ENCODE data around the gene SLC4A11. TPM values are rescaled to one million over a fixed set of nuclear protein-coding genes. Genes with fewer than 3 reads are reported as not detected.

The SLC4A11 gene
- total RNA-seq, 2 donors from 2014 or later, result 0.26 to 2.0 TPM

GRCh38 chr20:3255728-3256127 lies 16.7 kb upstream of the SLC4A11 start:
- no peak overlapping the region for H3K27ac Mint-ChIP-seq
- H3K36me3 Mint-ChIP-seq (ENCODE audit: low read depth), result peaks cover 63% of the 10 kb centered on the region
- H3K9me3 Mint-ChIP-seq, result no peaks in the 10 kb centered on the region
- ATAC-seq (replicated peaks), result no peak
- H3K27me3 Mint-ChIP-seq, result no peaks in the 10 kb centered on the region
- no peaks in the 10 kb centered on the region for H3K4me1 Mint-ChIP-seq
- no peak overlapping the region for H3K4me3 Mint-ChIP-seq

- no peaks in the 10 kb centered on the region for H3K9me3 Mint-ChIP-seq
- H3K27ac Mint-ChIP-seq, result no peak overlapping the region
- no peaks in the 10 kb centered on the region for H3K4me1 Mint-ChIP-seq
- peak; percentile 83 for ATAC-seq (replicated peaks)
- peaks cover 12% of the 10 kb centered on the region for H3K27me3 Mint-ChIP-seq
- H3K4me3 Mint-ChIP-seq, result no peak overlapping the region
- H3K36me3 Mint-ChIP-seq (ENCODE audit: low read depth), result peaks cover 42% of the 10 kb centered on the region
These were observed 12.8 kb upstream of the SLC4A11 start for GRCh38 chr20:3251806-3252205.

GRCh38 chr20:3250091-3250504 lies 11.1 kb upstream of the SLC4A11 start:
- Mint-ChIP-seq H3K4me3 (no peak overlapping the region), H3K27ac (no peak overlapping the region), H3K4me1 (no peaks in the 10 kb centered on the region), H3K36me3 (ENCODE audit: low read depth) (peaks cover 27% of the 10 kb centered on the region), H3K27me3 (peaks cover 12% of the 10 kb centered on the region), H3K9me3 (no peaks in the 10 kb centered on the region)
- ATAC-seq (replicated peaks), result no peak

DNA sequence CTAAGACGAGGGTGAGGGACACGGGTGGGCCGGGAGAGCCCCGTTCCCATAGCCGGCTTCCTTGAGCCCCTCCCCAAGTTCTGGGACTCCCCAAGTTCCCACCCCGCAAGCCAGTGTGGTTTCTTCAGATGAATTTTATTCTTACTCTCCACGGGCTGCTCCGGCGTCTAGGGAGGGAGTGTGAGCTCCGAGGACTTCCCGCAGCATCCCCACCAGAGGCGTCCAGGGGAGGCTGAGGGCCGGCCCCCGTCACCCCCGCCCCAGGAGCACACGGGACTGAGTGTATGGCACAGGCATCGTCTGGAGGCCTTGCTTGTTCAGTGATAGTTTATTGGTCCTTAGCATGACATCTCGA lies 10.0 kb upstream of the SLC4A11 start:
- H3K4me3 Mint-ChIP-seq, result peak overlapping the region; percentile 23

GRCh38 chr20:3248167-3248992 lies 9.4 kb upstream of the SLC4A11 start:
- peaks cover 14% of the 10 kb centered on the region for H3K36me3 Mint-ChIP-seq (ENCODE audit: low read depth)
- no peaks in the 10 kb centered on the region for H3K9me3 Mint-ChIP-seq
- H3K4me3 Mint-ChIP-seq, result peak overlapping the region; percentile 23
- H3K4me1 Mint-ChIP-seq, result no peaks in the 10 kb centered on the region
- peak; percentile 35 for ATAC-seq (replicated peaks)
- peaks cover 12% of the 10 kb centered on the region for H3K27me3 Mint-ChIP-seq
- no peak overlapping the region for H3K27ac Mint-ChIP-seq

More for the DNA sequence above, 10.0 kb upstream of the SLC4A11 start:
- H3K27me3 Mint-ChIP-seq, result peaks cover 12% of the 10 kb centered on the region
- no peaks in the 10 kb centered on the region for H3K4me1 Mint-ChIP-seq
- H3K36me3 Mint-ChIP-seq (ENCODE audit: low read depth), result peaks cover 18% of the 10 kb centered on the region
- H3K9me3 Mint-ChIP-seq, result no peaks in the 10 kb centered on the region
- ATAC-seq (replicated peaks), result no peak
- H3K27ac Mint-ChIP-seq, result no peak overlapping the region

DNA sequence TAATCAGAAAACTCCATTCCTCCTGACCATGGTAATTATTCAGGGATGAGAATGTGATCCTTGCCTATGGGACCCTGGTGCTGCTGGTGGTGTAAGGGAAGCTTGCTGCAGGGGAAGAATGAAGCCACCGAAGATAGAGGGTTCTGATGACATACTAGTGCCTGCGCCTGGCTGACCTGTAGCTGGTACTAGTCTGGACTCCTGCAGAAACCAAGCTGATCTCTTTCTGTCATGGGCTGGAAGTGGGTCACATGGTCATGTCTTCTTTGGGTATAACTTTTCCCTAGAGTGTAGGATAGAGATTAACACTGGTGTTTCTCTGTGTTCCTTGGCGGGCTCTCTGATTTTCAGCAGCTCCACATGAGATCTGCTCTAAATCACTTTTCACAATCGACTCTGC lies 8.6 kb upstream of the SLC4A11 start:
- no peak overlapping the region for H3K27ac Mint-ChIP-seq
- no peaks in the 10 kb centered on the region for H3K4me1 Mint-ChIP-seq
- no peaks in the 10 kb centered on the region for H3K9me3 Mint-ChIP-seq
- no peak overlapping the region for H3K4me3 Mint-ChIP-seq
- peaks cover 8% of the 10 kb centered on the region for H3K36me3 Mint-ChIP-seq (ENCODE audit: low read depth)
- H3K27me3 Mint-ChIP-seq, result peaks cover 12% of the 10 kb centered on the region
- no peak for ATAC-seq (replicated peaks)

DNA sequence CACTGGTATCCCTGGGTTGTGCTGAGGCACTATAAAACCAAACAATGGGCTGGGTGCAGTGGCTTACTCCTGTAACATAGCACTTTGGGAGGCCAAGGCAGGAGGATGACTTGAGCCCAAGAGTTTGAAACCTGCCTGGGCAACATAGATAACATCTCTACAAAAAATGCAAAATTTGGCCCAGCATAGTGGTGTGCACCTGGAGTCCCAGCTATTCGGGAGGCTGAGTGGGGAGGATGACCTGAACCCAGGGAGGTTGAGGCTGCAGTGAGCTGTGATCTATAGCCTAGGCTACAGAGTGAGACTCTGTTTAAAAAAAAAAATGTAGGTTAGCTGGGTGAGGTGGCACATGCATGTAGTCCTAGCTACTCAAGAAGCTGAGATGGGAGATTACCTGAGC lies 7.7 kb upstream of the SLC4A11 start:
- ATAC-seq (replicated peaks), result no peak
- Mint-ChIP-seq H3K27me3 (peaks cover 16% of the 10 kb centered on the region), H3K36me3 (ENCODE audit: low read depth) (no peaks in the 10 kb centered on the region), H3K9me3 (no peaks in the 10 kb centered on the region), H3K4me1 (no peaks in the 10 kb centered on the region), H3K4me3 (no peak overlapping the region), H3K27ac (no peak overlapping the region)

DNA sequence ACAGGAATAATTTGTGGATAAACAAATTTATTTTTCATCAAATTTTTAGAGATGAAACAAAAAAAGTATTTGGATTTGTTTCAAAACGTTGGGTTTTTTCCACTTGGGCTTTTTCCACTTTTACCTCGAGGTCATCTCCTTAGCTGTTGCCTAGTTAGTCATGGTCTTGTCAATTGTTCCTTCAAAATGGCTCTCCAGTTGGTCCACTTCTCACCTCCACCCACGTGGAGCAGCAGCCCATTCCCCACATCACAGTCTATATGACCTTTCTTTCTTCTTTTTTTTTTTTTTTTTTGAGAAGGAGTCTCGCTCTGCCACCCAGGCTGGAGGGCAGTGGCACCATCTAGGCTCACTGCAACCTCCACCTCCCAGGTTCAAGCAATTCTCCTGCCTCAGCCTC lies 6.7 kb upstream of the SLC4A11 start:
- no peaks in the 10 kb centered on the region for H3K4me1 Mint-ChIP-seq
- no peak for ATAC-seq (replicated peaks)
- peaks cover 20% of the 10 kb centered on the region for H3K27me3 Mint-ChIP-seq
- no peak overlapping the region for H3K4me3 Mint-ChIP-seq
- H3K36me3 Mint-ChIP-seq (ENCODE audit: low read depth), result no peaks in the 10 kb centered on the region
- no peaks in the 10 kb centered on the region for H3K9me3 Mint-ChIP-seq
- no peak overlapping the region for H3K27ac Mint-ChIP-seq

DNA sequence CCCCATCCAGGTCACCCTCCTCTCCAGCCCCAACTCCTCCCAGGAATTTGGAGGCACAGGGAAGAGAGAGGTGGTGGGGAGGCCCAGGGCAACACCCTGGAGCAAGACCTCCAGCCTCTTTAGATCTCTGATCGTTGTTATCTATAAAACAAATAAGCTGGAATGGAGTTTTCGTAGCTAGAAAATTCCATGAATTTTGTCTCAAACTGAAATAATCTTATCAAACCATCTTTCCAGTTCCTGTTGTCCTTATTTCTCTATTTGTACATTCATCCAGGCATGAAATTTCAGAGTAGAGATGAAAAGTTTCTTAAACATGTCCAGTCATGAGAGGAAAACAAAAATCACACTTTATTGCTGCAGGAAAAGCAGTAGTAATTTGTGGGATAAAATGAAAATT lies 6.2 kb upstream of the SLC4A11 start:
- Mint-ChIP-seq H3K27ac (no peak overlapping the region), H3K36me3 (ENCODE audit: low read depth) (no peaks in the 10 kb centered on the region), H3K9me3 (no peaks in the 10 kb centered on the region), H3K4me3 (no peak overlapping the region), H3K27me3 (peaks cover 17% of the 10 kb centered on the region), H3K4me1 (no peaks in the 10 kb centered on the region)
- no peak for ATAC-seq (replicated peaks)

DNA sequence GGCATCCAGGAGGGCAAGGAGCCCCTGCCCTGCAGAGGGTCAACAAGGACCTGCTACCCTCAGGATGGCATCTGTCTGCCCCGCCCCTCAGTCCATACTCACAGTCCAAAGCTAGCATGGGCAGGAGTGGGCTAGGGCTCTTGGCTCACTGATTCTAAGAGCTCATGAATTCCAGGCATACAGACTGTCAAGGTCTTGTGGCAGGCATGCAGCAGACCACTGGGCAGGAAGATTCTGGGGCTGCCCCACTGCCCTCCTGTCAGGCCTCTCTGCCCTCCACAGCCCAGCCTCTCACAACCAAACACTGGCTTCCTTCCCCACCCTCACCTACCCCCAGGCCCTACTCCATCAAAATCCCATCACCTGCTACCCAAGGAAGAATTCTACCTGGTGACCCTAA lies 5.6 kb upstream of the SLC4A11 start:
- ATAC-seq (replicated peaks), result no peak
- Mint-ChIP-seq H3K4me3 (no peak overlapping the region), H3K9me3 (no peaks in the 10 kb centered on the region), H3K36me3 (ENCODE audit: low read depth) (no peaks in the 10 kb centered on the region), H3K27ac (peak overlapping the region; percentile 23), H3K4me1 (no peaks in the 10 kb centered on the region), H3K27me3 (peaks cover 18% of the 10 kb centered on the region)

- H3K4me3 Mint-ChIP-seq, result no peak overlapping the region
These were observed 4.8 kb upstream of the SLC4A11 start for GRCh38 chr20:3243718-3244358.

DNA sequence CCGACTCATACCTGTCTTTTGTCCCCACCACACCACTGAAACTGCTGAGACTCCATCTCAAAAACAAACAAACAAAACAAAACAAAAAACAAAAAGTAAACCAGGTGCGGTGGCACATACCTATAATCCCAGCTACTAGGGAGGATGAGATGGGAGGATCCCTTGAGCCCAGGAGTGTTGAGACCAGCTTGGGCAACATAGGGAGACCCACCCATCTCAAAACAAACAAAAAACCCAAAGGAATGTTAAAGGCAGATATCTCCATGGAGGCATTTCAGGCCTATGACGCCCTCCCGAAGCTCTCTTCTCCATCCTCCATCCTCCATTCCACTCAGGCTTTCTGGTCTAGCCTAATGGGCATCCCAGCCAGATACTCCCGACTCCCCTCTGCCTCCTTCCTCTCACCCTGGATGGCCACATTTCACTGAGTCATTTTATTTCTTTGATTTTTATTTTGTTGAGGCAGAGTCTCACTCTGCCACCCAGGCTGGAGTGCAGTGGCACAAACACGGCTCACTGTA lies 3.2 kb upstream of the SLC4A11 start:
- peaks cover 18% of the 10 kb centered on the region for H3K27me3 Mint-ChIP-seq
- no peaks in the 10 kb centered on the region for H3K36me3 Mint-ChIP-seq (ENCODE audit: low read depth)
- no peak overlapping the region for H3K27ac Mint-ChIP-seq
- no peak for ATAC-seq (replicated peaks)
- H3K4me1 Mint-ChIP-seq, result no peaks in the 10 kb centered on the region
- no peak overlapping the region for H3K4me3 Mint-ChIP-seq
- no peaks in the 10 kb centered on the region for H3K9me3 Mint-ChIP-seq

More at GRCh38 chr20:3243718-3244358, 4.8 kb upstream of the SLC4A11 start:
- Mint-ChIP-seq H3K36me3 (ENCODE audit: low read depth) (no peaks in the 10 kb centered on the region), H3K27ac (peak overlapping the region; percentile 23), H3K9me3 (no peaks in the 10 kb centered on the region), H3K4me1 (no peaks in the 10 kb centered on the region), H3K27me3 (peaks cover 20% of the 10 kb centered on the region)
- ATAC-seq (replicated peaks), result no peak

GRCh38 chr20:3240776-3241363 lies 1.9 kb upstream of the SLC4A11 start:
- Mint-ChIP-seq H3K4me1 (no peaks in the 10 kb centered on the region), H3K36me3 (ENCODE audit: low read depth) (no peaks in the 10 kb centered on the region), H3K27me3 (peaks cover 29% of the 10 kb centered on the region), H3K4me3 (peak overlapping the region; percentile 9), H3K27ac (no peak overlapping the region), H3K9me3 (no peaks in the 10 kb centered on the region)
- ATAC-seq (replicated peaks), result no peak

- Mint-ChIP-seq H3K27ac (no peak overlapping the region), H3K27me3 (peaks cover 33% of the 10 kb centered on the region), H3K4me3 (peak overlapping the region; percentile 85), H3K36me3 (ENCODE audit: low read depth) (no peaks in the 10 kb centered on the region), H3K4me1 (no peaks in the 10 kb centered on the region), H3K9me3 (no peaks in the 10 kb centered on the region)
- peak; percentile 25 for ATAC-seq (replicated peaks)
These were observed 1.1 kb upstream of the SLC4A11 start for GRCh38 chr20:3239867-3240775.

All from activated T-helper 17 cell treated with anti-CD3 and anti-CD28 coated beads, Interleukin-2, amount 50 U/mL, for 72 hours (primary cell).